ENCODE measurements around the gene ARVCF. TPM values are rescaled to one million over a fixed set of nuclear protein-coding genes. Genes with fewer than 3 reads are reported as not detected.

The ARVCF gene
- total and polyA plus RNA-seq, 8 donors: 3.5 to 51.3 (median 13.6) TPM

GRCh38 chr22:19965771-19966709 lies 50.6 kb downstream of the ARVCF start:
- Histone ChIP-seq H3K27me3 (no peaks in the 10 kb centered on the region), H3K36me3 (peaks cover 16 to 80% (median 65%) of the 10 kb centered on the region in 4 donors), H3K27ac (peak overlapping the region in 4 of 5 donors; percentile 38 to 67 (median 52)), H3K4me3 (no peak overlapping the region), H3K9me3 (no peaks in the 10 kb centered on the region), H3K4me1 (peaks cover 36 to 83% (median 60%) of the 10 kb centered on the region in 4 donors)
- peak in 1 of 2 donors; percentile 51 for DNase-seq
- intact Hi-C loops (cut with DNase I; ENCODE audit: low total_unique reads): no loop called here
- TF ChIP-seq POLR2A (IDR thresholded peaks at IDR 0.05): no peak
- no peak for TF ChIP-seq CTCF (IDR thresholded peaks at IDR 0.05)
- no peak for TF ChIP-seq POLR2AphosphoS5 (IDR thresholded peaks at IDR 0.05)
- TF ChIP-seq EP300 (IDR thresholded peaks at IDR 0.05): no peak
- WGBS, 5 donors: 79 to 86% (median 81%) methylated on average over 10 of the region's 10 CpGs

DNA sequence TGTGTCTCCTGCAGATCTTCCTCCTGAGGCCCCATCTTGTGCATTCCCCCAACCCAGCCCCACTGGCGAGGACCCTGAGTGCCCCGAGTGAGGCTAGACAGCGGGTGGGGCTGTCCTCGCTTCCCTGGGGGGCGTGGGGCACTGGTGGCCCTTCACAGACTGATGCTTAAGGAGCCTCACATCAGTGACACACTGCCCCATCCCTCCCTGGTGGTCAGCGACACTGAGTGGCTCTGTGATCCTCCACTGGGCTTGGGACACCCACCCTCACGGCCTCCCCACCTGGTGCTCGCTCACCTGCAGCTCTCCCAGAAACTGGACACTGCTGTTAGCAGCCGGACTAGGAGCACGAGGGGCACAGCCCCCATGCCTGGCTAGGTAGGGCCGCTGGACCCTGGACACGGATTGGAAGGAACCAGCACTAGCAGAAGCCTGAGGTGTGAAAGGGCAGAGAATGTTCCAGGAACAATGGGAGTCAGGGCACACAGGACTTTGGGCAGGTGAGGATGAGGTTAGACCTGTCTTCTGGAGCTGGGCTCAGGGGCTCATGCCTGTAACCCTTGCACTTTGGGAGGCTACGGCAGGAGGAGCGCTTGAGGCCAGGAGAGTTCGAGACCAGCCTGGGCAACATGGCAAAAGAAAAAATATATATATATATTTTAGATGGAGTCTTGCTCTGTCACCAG lies 51.8 kb downstream of the ARVCF start:
- DNase-seq: no peak
- intact Hi-C loops (cut with DNase I; ENCODE audit: low total_unique reads): no loop called here
- TF ChIP-seq POLR2A (IDR thresholded peaks at IDR 0.05) (no peak), EP300 (IDR thresholded peaks at IDR 0.05) (no peak)
- peaks cover 43 to 86% (median 61%) of the 10 kb centered on the region in 4 donors for H3K4me1 ChIP-seq
- peak overlapping the region in 2 of 5 donors; percentile 87 to 88 for H3K27ac ChIP-seq
- no peak overlapping the region for H3K4me3 ChIP-seq
- 86 to 91% (median 88%) methylated on average over 15 of the region's 15 CpGs for WGBS, 5 donors
- no peaks in the 10 kb centered on the region for H3K27me3 ChIP-seq
- peaks cover 16 to 72% (median 63%) of the 10 kb centered on the region in 4 donors for H3K36me3 ChIP-seq
- no peaks in the 10 kb centered on the region for H3K9me3 ChIP-seq

GRCh38 chr22:19963863-19964642 lies 52.6 kb downstream of the ARVCF start:
- peaks cover 51 to 87% (median 64%) of the 10 kb centered on the region in 4 donors for H3K4me1 ChIP-seq

More at GRCh38 chr22:19963863-19964642, 52.6 kb downstream of the ARVCF start:
- Histone ChIP-seq H3K4me3 (peak overlapping the region in 2 of 4 donors; percentile 24 to 43), H3K27me3 (no peaks in the 10 kb centered on the region), H3K36me3 (peaks cover 16 to 64% (median 59%) of the 10 kb centered on the region in 4 donors), H3K27ac (peak overlapping the region; percentile 5 to 88 (median 87)), H3K9me3 (no peaks in the 10 kb centered on the region)
- intact Hi-C loops (cut with DNase I; ENCODE audit: low total_unique reads): no loop called here
- DNase-seq: no peak
- no peak for TF ChIP-seq POLR2AphosphoS5 (IDR thresholded peaks at IDR 0.05)
- no peak for TF ChIP-seq CTCF (IDR thresholded peaks at IDR 0.05)
- WGBS, 5 donors: 52 to 74% (median 73%) methylated on average over 11 to 12 of the region's 12 CpGs
